ENCODE results near the gene EN2.

EN2 gene

DNA sequence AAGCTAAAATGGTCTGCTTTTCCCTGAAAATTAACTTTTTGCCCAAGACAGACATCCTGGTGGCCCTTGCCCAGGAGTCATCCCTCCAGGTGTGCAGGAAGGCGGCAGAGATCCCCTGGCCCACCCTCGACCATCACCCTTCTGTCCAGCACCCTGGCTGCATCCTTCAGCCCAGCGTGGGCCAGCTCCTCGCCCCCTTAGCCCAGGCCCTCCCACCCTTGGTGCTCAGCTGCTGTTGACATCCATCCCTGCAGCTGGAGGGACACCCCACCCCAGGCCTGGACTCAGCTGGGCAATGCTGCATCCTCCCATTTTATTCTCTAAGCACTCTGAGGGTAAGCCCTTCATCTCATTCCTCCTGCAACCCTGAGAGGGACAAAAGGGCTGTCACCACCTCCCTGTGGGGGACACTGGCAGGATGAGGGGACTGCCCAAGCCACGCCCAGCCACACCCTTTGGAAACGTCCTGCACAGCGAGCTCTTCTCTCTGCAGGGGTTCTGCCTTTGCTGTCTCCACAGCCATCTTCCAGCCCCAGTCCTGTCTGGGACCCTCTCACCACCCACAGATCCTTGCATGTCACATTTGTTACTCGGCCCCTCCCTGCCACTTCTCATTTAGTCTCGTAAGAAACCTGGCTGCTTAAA, 30.7 kb downstream of the EN2 start:
- no peak for DNase-seq

DNA sequence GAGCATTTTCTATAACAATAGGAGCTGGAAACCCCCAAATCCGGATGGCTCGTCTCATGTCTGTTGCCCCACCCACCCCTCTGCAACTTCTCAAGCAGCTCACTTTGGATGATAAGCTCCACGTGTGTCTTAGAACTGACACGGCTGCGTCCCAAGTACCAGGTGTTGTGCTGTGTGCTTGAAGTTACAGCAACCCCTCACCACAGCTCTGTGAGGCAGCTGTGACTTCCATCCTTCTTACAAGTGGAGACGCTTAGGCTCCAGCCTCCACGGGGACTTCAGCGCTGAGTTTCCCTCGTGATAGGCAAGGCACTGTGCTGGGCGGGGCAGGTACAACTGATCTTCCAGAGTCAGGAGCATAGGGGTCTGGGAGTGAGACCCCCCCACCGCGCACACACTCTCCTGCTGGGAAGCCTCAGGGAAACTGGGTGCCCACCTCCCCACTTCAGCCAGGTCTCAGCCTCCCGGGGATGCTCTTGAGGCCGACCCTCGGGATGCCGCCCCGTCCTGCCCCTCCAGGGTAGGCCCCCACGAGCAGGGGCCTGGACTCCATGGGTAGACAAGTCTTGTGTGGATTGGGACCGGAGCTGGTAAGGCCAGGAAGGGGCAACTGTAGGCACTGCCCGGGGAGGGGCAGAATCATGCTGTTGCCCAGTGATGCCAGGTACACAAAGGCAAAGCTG, 31.4 kb downstream of the EN2 start:
- no peak for DNase-seq

GRCh38 chr7:155489862-155490696, 32.1 kb downstream of the EN2 start:
- no peak for DNase-seq

GRCh38 chr7:155490697-155491628, 33.0 kb downstream of the EN2 start:
- no peak for DNase-seq

DNA sequence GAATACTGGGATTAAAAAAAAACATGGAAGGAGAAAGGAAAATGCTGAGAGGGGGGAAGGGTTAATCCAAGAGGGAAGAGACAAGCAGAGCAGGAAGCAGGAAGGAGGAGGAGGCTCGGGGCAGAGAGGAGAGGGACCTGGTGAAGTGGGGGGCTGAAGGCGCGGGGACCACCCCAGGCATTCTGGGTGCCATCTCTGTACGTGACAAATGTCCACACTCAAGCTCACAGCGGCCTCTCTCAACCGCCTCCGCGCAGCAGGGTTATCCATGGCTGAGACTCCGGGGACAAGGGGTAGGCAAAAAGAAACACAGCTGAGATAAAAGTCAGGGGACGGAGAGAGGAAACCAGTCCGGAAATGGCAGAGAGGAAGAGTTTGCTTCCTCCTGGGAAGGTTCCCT, 33.9 kb downstream of the EN2 start:
- DNase-seq = no peak

GRCh38 chr7:155493744-155494538, 36.0 kb downstream of the EN2 start:
- DNase-seq = no peak

- no peak for DNase-seq
These were observed 36.6 kb downstream of the EN2 start for GRCh38 chr7:155494551-155494950.

DNA sequence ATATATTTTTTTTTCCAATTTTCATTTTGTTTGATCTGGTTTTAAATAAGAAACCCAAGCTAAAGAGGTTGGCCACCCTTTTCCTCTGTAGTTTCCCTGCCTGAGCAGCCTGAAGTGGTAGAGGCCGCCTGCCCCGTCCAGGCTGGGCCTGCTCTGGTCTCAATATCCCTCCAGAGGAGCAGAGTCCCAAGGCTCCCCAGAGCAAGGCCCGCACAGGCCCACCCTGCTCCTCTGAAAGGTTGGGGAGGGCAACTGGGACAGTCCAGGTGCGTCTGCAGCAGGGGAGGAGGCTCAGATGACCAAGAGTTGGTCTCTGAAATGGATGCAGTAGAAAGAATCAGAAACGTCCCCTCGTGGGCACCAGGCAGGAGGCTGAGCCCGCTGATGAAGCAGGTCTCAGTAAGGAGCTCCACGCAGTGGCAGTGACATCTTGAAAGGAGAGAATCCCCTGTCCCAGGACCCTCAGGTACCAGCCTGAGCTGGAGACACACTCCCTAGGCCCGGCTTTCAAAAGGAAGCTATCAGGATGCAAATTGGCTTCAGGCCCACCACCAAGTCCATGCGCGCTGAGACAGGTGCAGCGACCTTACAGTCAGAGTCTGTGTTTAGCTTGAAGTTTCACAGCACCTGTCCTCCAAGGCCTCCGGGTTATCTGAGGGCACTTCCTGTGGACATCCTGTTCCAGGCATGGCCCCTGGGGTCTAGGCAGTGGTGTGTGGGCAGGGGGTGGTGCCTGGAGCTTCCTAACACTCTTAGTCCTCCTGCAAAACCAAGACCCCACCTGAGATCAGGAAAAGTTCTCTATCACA, 37.7 kb downstream of the EN2 start:
- DNase-seq = no peak

GRCh38 chr7:155496267-155497005, 38.5 kb downstream of the EN2 start:
- no peak for DNase-seq

DNA sequence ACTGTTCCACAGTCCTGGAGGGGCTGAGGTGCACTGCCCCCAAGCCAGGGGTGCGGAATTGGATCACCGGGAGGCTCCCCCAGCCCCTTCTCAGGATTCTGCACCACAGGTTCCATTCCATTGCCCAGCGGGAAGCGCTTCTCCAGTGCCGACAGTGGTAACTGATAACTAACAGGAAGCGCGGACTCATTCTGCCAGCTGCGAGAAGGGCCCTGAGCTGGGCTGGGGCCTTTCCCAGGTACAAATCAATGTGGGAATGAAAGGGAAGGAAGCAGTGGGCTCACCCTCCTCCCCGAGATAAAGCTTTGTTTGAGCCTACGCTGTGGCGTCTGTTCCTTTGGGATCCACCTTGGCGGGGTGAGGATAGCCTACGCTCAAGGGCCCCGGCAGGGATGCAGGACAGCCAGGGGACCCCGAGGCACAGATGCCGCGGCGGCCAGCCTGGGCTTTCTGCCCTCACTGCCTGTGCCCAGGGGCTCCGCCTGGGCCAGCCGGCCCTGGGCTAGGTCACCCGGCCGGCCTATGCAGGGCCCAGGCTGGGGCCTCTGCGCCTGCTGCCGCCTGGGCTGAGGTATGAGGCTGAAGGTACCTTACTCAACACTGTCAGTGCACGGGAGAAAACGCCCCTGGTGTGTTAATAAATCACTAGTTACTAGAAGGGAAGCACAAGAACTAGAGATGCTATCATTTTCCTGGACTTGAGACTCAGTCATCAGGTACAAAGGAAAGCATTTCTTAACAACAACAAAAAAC, 39.4 kb downstream of the EN2 start:
- DNase-seq = no peak

- DNase-seq = no peak
These were observed 47.5 kb downstream of the EN2 start for GRCh38 chr7:155505422-155505793.

DNA sequence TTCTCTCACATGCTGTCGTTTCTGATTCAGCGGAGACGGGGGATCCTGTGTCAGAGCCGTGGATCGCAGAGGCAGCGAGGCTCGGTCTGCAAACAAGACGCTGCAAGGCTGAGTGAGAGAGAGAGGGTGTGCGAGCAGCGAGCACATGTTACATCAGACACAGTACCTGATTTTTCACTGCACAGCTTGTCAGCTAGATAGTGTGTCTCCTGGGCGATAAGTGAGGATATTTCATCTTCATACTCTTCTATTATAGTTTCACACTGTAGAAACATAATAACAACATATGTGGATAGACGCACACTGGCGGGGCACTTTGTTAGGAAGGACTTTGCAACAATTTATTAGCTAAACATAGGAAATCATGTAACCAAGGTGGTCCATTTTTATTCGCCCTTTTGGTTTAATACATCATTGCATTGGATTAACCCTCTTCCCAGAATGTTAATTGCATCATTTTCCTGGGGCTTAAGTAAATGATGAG, 49.0 kb downstream of the EN2 start:
- peak; percentile 7 for DNase-seq

- no peak for DNase-seq
These were observed 49.6 kb downstream of the EN2 start for GRCh38 chr7:155507576-155507975.

DNA sequence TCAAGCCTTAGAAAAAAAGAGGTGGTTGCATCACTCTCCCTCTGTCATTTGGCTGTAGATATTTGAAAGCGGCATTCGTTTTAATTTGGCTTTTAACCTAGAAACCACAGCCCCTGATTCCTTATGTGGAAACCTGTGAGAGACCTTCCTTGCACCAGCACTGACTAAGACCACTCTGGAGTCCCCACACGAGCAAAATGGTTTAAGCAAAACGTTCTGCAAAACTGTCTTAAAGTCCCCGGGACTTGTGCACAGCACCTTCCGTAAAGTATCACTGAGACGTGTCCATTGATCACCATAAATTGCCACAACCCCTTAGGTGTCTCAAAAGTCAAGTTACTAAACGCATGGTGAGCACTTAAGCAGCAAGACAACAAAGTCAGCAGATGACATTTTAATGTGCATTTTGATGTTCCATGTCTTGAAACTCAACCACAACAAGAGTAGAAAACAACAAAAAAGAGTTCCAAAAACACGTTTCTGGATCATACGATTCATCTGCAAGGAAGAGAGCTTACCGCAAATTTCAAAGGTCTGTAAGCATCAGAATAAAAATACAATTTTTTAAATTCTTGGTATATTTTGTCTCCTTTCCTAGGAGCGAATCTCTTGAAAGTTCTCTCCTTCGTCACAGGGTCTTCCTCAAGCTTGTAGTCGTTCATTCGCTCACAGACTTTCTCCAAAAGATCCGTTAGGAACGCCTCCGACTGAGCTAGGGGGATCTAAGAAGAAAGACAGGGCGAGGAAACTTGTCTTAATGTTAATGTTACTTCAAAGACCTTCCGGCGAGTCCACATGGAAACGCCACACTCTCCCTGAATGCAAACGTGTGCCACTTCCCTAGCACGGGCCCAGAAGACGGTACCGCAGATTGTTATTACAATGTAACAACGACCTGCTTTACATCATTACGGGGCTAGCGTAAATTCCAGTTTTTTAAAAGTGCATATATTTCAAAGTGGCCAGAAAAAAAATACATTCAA, 50.7 kb downstream of the EN2 start:
- no peak for DNase-seq

- DNase-seq = no peak
These were observed 51.4 kb downstream of the EN2 start for GRCh38 chr7:155509359-155509724.

DNA sequence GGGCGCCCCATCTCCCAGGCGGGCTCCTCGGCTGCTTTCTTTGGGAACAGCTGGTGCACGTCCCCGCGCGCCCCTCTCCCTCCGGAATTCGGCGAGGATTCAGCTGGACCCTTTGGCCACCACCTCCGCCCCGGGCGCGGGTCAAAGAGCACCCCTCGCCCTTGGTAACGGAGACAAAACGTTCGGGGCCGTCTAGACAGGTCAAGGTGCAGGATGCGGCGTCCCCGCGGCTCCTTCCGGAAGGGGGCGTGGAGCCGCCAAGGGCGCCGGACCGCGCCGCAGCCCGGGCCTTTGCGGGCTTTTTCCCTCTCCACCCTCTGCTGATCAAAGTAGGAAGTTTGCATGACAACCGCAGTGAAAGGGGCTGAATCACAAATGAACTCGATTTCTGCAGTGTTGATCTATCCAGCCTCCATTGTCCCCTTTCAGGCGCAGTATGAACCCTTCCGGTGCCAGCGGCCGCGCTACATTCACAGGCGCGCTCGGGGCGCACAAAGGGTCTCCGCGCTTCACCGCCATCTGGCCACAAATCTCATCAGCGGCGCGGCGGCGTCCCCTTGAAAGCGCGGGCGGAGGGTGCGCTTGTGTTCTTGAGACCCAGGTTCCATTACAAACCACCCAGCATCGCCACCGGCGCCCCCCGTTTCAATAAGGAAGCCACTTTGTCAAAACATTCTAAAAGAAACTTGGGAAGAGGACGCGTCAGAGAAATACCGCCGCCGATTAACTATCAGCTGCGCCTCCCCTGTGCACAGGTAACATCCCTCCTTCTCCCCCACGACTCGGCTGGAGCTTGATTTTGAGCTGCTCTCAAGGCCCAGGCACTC, 52.0 kb downstream of the EN2 start:
- DNase-seq = no peak

DNA sequence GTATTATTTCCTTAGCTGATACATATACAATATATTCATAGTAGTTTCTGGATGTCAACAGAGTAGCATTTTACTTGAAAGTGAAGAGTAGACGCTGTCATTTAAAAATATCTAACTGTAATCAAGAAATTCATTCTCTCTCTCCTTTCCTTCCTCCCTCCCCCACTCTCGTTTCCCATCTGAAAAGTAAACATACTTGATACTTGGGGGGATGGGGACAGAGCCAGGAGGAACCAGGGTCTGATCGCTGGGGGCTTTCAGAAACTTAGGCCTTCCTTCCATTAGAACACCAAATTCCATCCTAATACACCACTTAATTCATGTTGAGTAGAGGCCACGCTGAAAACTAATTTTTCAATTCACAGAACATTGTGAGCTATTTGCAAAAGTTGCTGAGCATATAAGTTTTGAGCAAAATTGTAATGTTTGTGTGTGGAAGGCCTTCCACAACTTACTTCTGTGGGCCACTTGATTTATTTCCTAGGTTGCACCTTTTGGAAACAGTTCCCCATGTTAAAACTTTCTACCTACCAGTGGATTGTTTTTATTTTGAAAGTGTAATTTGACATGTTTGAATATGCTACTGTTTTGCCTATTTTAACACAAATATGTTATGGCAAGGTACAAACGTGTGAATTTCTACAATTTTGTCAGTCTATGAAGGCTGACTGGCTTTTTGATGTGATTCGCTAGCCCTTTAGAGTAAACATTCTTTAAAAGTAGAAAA, 53.2 kb downstream of the EN2 start:
- DNase-seq = no peak
